AG09309 (cell line): Measurements from ENCODE around the gene PCYOX1L.
A peak's percentile ranks its signal among the peaks of the same experiment; 100 is the strongest.

Source experiments
- DNase-seq: peaks from one replicate; pipeline ENCODE4 v3.0.0-alpha.2; 2010; ENCODE audit warnings: low read depth
- H3K4me3 ChIP-seq: 2 replicates; pipeline ENCODE4 v1.5.1; 2011; ENCODE audit warnings: mild to moderate bottlenecking, low read depth, low read length, moderate library complexity; ENCODE audit not compliant: control insufficient read depth
- TF ChIP-seq, protein P1 (sequence below): IDR thresholded peaks from 2 replicates; pipeline ENCODE4 v1.5.1; 2011; ENCODE audit warnings: mild to moderate bottlenecking, low read depth, low read length, inconsistent platforms; ENCODE audit not compliant: insufficient read depth, control insufficient read depth; ENCODE audit errors: missing control alignments

The PCYOX1L gene

DNA sequence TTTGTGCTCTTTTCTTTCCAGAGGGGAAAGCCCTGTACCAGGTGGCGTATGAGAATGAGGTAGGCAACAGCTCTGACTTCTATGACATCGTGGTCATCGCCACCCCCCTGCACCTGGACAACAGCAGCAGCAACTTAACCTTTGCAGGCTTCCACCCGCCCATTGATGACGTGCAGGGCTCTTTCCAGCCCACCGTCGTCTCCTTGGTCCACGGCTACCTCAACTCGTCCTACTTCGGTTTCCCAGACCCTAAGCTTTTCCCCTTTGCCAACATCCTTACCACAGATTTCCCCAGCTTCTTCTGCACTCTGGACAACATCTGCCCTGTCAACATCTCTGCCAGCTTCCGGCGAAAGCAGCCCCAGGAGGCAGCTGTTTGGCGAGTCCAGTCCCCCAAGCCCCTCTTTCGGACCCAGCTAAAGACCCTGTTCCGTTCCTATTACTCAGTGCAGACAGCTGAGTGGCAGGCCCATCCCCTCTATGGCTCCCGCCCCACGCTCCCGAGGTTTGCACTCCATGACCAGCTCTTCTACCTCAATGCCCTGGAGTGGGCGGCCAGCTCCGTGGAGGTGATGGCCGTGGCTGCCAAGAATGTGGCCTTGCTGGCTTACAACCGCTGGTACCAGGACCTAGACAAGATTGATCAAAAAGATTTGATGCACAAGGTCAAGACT is 10.3 kb downstream of the PCYOX1L start:
- DNase-seq: no peak
- no peak overlapping the region for H3K4me3 ChIP-seq
- TF ChIP-seq, protein P1, sequence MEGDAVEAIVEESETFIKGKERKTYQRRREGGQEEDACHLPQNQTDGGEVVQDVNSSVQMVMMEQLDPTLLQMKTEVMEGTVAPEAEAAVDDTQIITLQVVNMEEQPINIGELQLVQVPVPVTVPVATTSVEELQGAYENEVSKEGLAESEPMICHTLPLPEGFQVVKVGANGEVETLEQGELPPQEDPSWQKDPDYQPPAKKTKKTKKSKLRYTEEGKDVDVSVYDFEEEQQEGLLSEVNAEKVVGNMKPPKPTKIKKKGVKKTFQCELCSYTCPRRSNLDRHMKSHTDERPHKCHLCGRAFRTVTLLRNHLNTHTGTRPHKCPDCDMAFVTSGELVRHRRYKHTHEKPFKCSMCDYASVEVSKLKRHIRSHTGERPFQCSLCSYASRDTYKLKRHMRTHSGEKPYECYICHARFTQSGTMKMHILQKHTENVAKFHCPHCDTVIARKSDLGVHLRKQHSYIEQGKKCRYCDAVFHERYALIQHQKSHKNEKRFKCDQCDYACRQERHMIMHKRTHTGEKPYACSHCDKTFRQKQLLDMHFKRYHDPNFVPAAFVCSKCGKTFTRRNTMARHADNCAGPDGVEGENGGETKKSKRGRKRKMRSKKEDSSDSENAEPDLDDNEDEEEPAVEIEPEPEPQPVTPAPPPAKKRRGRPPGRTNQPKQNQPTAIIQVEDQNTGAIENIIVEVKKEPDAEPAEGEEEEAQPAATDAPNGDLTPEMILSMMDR: no peak

DNA sequence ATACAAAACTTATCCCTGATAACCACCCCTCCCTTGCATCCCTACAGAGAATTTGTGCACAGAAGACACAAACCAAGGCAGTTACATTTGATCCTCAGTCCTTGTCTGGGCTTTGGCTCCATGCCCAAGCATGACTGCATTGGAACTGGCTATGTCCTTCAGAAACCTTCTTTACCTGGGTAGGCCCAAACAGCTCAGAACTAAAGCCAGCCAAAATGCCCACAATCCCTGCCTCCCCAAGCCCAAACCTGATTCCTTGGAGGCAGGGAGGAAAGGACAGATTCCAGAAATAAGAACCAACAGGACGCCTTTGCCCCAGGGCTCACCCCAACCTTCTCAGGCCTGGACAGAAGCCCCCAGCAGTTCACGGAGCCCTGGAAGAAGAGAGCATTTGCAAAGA is 13.0 kb downstream of the PCYOX1L start:
- no peak overlapping the region for H3K4me3 ChIP-seq
- DNase-seq: no peak

DNA sequence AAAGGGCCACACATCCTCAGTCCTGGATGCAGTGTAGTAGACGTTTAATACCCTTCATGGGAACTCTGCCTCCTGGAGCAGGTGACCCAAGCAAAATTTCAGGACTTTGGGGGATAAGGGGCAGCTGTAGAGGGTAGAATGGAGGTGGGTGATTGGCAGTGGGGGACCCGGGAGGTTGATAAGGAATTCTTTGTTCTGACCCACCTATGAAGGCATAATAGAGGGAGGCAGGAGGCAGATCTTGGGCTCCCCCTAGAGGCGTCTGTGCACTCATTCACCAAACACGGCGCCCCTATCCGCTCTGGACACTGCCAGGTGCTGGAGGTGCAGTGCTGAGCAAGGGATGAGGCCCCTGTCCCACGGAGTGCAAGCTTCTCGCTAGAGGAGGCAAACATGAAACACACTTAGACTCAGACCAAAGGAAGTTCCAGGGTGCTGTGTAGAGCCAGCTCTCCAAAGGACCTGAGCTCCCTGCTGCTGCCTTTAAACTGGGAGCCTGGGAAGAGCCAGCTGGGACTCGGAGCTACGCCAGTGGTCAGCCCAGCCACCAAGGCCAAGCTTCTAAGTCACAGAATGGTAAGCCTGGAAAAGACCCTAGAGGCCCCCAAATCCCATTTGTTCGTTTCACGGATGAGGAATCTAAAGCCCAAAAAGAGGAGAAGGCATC is 13.6 kb downstream of the PCYOX1L start:
- TF ChIP-seq, protein P1: peak; percentile 88
- H3K4me3 ChIP-seq: no peak overlapping the region
- DNase-seq: no peak

More for the DNA sequence above, 13.0 kb downstream of the PCYOX1L start:
- TF ChIP-seq, protein P1: no peak

DNA sequence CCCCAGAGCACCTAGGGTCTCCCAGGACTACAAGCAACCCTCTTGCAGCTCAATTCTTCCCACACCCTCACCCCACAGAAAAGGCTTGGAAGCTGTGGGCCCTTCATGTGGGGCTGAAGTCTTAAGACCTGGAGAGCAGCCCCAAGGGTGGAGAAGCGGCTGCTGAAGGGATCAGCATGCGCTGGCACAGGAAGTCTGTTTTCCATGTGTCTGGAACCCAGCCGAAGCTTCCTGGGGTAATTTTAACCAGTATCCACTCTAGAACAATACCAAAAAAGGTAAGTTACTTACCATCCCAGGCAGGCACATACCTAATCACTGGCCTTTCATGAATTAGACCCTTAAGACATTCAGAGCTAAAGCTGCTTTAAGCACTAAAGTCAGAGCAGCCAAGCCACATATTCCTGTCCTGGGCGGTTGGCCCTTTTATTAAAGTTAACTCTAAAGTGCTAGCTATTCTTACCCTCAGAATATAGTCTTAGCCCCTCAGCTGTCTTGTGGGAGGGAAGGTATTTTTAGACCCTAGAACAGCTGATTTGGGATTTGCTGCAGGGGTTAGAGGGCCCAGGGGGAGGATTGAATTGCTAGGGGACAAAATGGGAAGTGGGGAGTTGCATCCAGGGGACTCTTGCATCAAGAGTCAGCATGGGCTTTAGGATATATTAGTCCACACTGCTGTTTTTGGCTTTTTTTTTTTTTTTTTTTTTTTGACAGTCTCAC is 14.4 kb downstream of the PCYOX1L start:
- no peak overlapping the region for H3K4me3 ChIP-seq
- TF ChIP-seq, protein P1: no peak
- no peak for DNase-seq

DNA sequence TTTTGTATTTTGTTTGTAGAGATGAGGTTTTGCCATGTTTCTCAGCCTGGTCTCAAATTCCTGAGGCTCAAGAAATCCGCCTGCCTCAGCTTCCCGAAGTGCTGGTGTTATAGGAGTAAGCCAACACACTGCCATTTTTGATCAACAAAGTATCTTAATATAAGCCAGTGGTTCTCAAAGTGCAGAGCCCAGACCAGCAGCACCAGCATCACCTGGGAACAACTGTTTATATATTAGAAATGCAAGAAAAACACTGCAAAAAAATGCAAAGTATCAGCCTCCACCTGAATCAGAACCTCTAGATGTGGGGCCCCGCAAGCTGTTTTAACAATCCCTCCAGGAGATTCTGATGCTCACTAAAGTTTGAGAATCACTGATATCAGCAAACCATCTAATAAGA is 15.1 kb downstream of the PCYOX1L start:
- TF ChIP-seq, protein P1: no peak
- DNase-seq: no peak

DNA sequence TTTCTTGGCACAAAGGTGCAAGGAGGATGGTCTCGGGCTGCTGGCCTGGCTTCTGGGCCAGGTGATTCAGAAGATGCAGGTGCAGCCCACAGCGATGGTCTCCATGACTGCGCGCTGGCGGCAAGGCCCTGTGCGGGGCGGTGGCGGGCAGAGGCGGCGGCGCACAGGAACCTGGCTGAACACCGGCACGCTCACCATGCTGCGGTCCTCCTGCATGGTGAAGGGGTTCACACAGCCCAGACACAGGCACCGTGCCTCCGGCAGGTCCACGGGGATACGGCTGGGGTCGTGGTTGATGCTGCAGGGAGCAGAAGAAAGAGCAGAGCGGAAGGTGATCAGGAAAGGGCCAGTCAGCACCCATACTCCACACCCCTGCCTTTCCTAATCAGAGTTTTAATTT is 16.5 kb downstream of the PCYOX1L start:
- DNase-seq: no peak
- no peak overlapping the region for H3K4me3 ChIP-seq

More for the DNA sequence above, 15.1 kb downstream of the PCYOX1L start:
- H3K4me3 ChIP-seq: no peak overlapping the region

More for the DNA sequence above, 16.5 kb downstream of the PCYOX1L start:
- TF ChIP-seq, protein P1: no peak
